ENCODE data around the gene ARL11. TPM values are rescaled to one million over a fixed set of nuclear protein-coding genes. Genes with fewer than 3 reads are reported as not detected.

Gene ARL11
- total and polyA plus RNA-seq, 2 donors from 2014 or later (not counting 2 experiments from before 2014, with no cell fraction given) = 0.53 to 0.57 TPM

Other genes starting within 250 kb of the ARL11 start
- 5.8 and 7.7 TPM in 2 replicates for gene CAB39L, start 184.4 kb upstream of the ARL11 start, total RNA-seq
- gene CAB39L, start 184.4 kb upstream of the ARL11 start, polyA plus RNA-seq = 3.4 and 3.6 TPM in 2 replicates
- gene SETDB2, start 184.2 kb upstream of the ARL11 start, total RNA-seq = 4.7 and 4.8 TPM in 2 replicates
- 1.4 and 1.7 TPM in 2 replicates for gene SETDB2, start 184.2 kb upstream of the ARL11 start, polyA plus RNA-seq
- gene PHF11, start 132.6 kb upstream of the ARL11 start, total RNA-seq = 34.0 and 38.2 TPM in 2 replicates
- gene PHF11, start 132.6 kb upstream of the ARL11 start, polyA plus RNA-seq = 35.1 and 37.2 TPM in 2 replicates
- 23.8 and 24.7 TPM in 2 replicates for gene RCBTB1, start 42.9 kb upstream of the ARL11 start, total RNA-seq
- gene RCBTB1, start 42.9 kb upstream of the ARL11 start, polyA plus RNA-seq = 7.4 and 7.5 TPM in 2 replicates
- gene EBPL, start 63.0 kb downstream of the ARL11 start, total RNA-seq = 36.3 and 49.3 TPM in 2 replicates
- gene EBPL, start 63.0 kb downstream of the ARL11 start, polyA plus RNA-seq = 52.7 and 71.7 TPM in 2 replicates
- 43.0 and 45.6 TPM in 2 replicates for gene KPNA3, start 164.2 kb downstream of the ARL11 start, total RNA-seq
- gene KPNA3, start 164.2 kb downstream of the ARL11 start, polyA plus RNA-seq = 14.1 and 17.9 TPM in 2 replicates

Measured in foreskin keratinocyte (primary cell).